HCT116 (cell line): ENCODE data around the gene UBE2D1. TPM values are rescaled to one million over a fixed set of nuclear protein-coding genes. Genes with fewer than 3 reads are reported as not detected.

ENCODE experiments used
- ATAC-seq: fragments of 200-7000 bp; cut with Tn5 transposase; 2 replicates; pipeline ENCODE4 v1.9.1; 2020; ENCODE audit warnings: mild to moderate bottlenecking, moderate library complexity
- BruUV-seq: library from RNA; stranded (reverse); fragments of 400-500 nt; replicated peaks from 2 replicates; lab custom pipeline; 2021; lab: Mats Ljungman, UMichigan
- CTCF ChIA-PET: fragments of 300-600 bp; sonication (Branson Sonifier 250); formaldehyde crosslinking; loops from one replicate; lab custom pipeline; 2021; ENCODE audit warnings: antibody characterized with exemption; lab: Charles Lee
- POLR2A ChIA-PET: fragments of 300-600, 350-600 bp; sonication (Branson Sonifier 250); formaldehyde crosslinking; loops from one replicate; lab custom pipeline; 2021; ENCODE audit warnings: antibody characterized with exemption; lab: Charles Lee
- RAD21 ChIA-PET, 2 experiments: fragments of 300-600 bp; sonication (Branson Sonifier 250); formaldehyde crosslinking; loops; one replicate each; lab custom pipeline; 2023; ENCODE audit warnings: low total read pairs in 2 of 2; ENCODE audit not compliant: uncharacterized antibody in 2 of 2, unreplicated experiment in 2 of 2, low non-redundant PET in 1 of 2; lab: Charles Lee
- DNase-seq: peaks from one replicate; pipeline ENCODE4 v3.0.0-alpha.2; 2010; ENCODE audit warnings: low read depth, low spot score
- H2AFZ ChIP-seq: fragments of 200-600 bp; shearing (Covaris generic), sonication (generic); 2 replicates; pipeline ENCODE4 v1.6.1; 2017; ENCODE audit warnings: low read depth, mixed run types, mixed read lengths, antibody characterized with exemption, low read length; ENCODE audit not compliant: poor library complexity, severe bottlenecking
- H3K27ac ChIP-seq: 2 replicates; pipeline ENCODE4 v1.5.1; 2012; ENCODE audit warnings: low read depth, low read length
- H3K27me3 ChIP-seq: fragments of 200-600 bp; sonication (generic); 2 replicates; pipeline ENCODE4 v1.6.1; 2016; ENCODE audit warnings: mixed run types, low read length, mixed read lengths; ENCODE audit not compliant: insufficient read depth
- H3K36me3 ChIP-seq, 2 experiments: fragments of 200-500 bp in 1 of 2; fragments of 200-600 bp in 1 of 2; sonication (Bioruptor generic) in 1 of 2; sonication (generic) in 1 of 2; 2 replicates each; pipeline versions ENCODE4 v1.5.1 to v1.6.1; 2014 to 2016; ENCODE audit warnings: low read length in 2 of 2, inconsistent platforms in 1 of 2, mixed read lengths in 1 of 2, mixed run types in 1 of 2; ENCODE audit not compliant: insufficient read depth in 2 of 2, control insufficient read depth in 1 of 2
- H3K4me1 ChIP-seq, 2 experiments: fragments of 200-600 bp in 1 of 2; sonication (generic) in 1 of 2; 2 replicates each; pipeline versions ENCODE4 v1.5.1 to v1.6.1; 2012 to 2017; ENCODE audit warnings: low read length in 2 of 2, inconsistent platforms in 1 of 2, mild to moderate bottlenecking in 1 of 2, mixed read lengths in 1 of 2, mixed run types in 1 of 2, moderate library complexity in 1 of 2; ENCODE audit not compliant: insufficient read depth in 2 of 2, control insufficient read depth in 1 of 2
- H3K4me2 ChIP-seq: fragments of 200-600 bp; sonication (generic); 2 replicates; pipeline ENCODE4 v1.6.1; 2017; ENCODE audit warnings: mixed run types, low read length, mixed read lengths
- H3K4me3 ChIP-seq, 2 experiments: fragments of 200-600 bp in 1 of 2; sonication (generic) in 1 of 2; replicated peaks in 1 of 2; 2 replicates each; pipeline ENCODE4 v1.5.1; 2011 to 2016; ENCODE audit warnings: low read length in 2 of 2, control low read depth in 1 of 2, low read depth in 1 of 2, mild to moderate bottlenecking in 1 of 2, mixed read lengths in 1 of 2, mixed run types in 1 of 2
- H3K79me2 ChIP-seq: fragments of 200-600 bp; sonication (generic); 2 replicates; pipeline ENCODE4 v1.6.1; 2017; ENCODE audit warnings: mild to moderate bottlenecking, mixed run types, low read length, moderate library complexity, mixed read lengths; ENCODE audit not compliant: insufficient read depth
- H3K9ac ChIP-seq: fragments of 200-600 bp; sonication (generic); 2 replicates; pipeline ENCODE4 v1.6.1; 2016; ENCODE audit warnings: low read length, mixed read lengths
- H3K9me2 ChIP-seq: fragments of 200-600 bp; sonication (generic), shearing (Covaris generic); 2 replicates; pipeline ENCODE4 v1.6.1; 2017; ENCODE audit warnings: mixed run types, mild to moderate bottlenecking, moderate library complexity; ENCODE audit not compliant: insufficient read depth
- H3K9me3 ChIP-seq, 2 experiments: fragments of 200-500 bp in 1 of 2; fragments of 200-600 bp in 1 of 2; sonication (Bioruptor generic) in 1 of 2; sonication (generic) in 1 of 2; 2 replicates each; pipeline ENCODE4 v1.6.1; 2014 to 2017; ENCODE audit warnings: low read length in 2 of 2, mixed read lengths in 2 of 2, inconsistent platforms in 1 of 2, low read depth in 1 of 2, mild to moderate bottlenecking in 1 of 2, mixed run types in 1 of 2, moderate library complexity in 1 of 2; ENCODE audit not compliant: control insufficient read depth in 1 of 2, insufficient read depth in 1 of 2
- H4K20me1 ChIP-seq: fragments of 200-600 bp; sonication (generic), shearing (Covaris generic); 2 replicates; pipeline ENCODE4 v1.6.1; 2017; ENCODE audit warnings: mixed run types, mild to moderate bottlenecking, moderate library complexity; ENCODE audit not compliant: insufficient read depth
- CBX3 ChIP-seq: IDR thresholded peaks from 2 replicates; pipeline ENCODE4 v1.6.1; 2012; ENCODE audit warnings: low read depth
- CEBPB ChIP-seq: IDR thresholded peaks from 2 replicates; pipeline ENCODE4 v1.6.1; 2012; ENCODE audit warnings: low read depth
- ELF1 ChIP-seq: IDR thresholded peaks from 2 replicates; pipeline ENCODE4 v1.6.1; 2012; ENCODE audit warnings: low read depth, borderline replicate concordance
- EZH2 ChIP-seq: fragments of 200-600 bp; sonication (generic); IDR thresholded peaks from 2 replicates; pipeline ENCODE4 v1.6.1; 2017; ENCODE audit warnings: antibody characterized with exemption, mixed run types
- FOSL1 ChIP-seq: IDR thresholded peaks from 2 replicates; pipeline ENCODE4 v1.6.1; 2012; ENCODE audit warnings: low read depth
- RAD21 ChIP-seq: IDR thresholded peaks from 2 replicates; pipeline ENCODE4 v1.6.1; 2012; ENCODE audit warnings: low read depth, mild to moderate bottlenecking
- SP1 ChIP-seq: IDR thresholded peaks from 2 replicates; pipeline ENCODE4 v1.6.1; 2012; ENCODE audit warnings: low read depth
- TCF7L2 ChIP-seq: IDR thresholded peaks from 2 replicates; pipeline ENCODE4 v1.7.0; 2011; ENCODE audit warnings: borderline replicate concordance, inconsistent platforms; ENCODE audit not compliant: insufficient read depth, insufficient read length; ENCODE audit errors: extremely low read depth
- YY1 ChIP-seq: IDR thresholded peaks from 2 replicates; pipeline ENCODE4 v1.6.1; 2011; ENCODE audit warnings: low read length, low read depth, moderate library complexity, mild to moderate bottlenecking; ENCODE audit not compliant: insufficient replicate concordance; ENCODE audit errors: extremely low read depth
- ZFX ChIP-seq: fragments of 450-650 bp; IDR thresholded peaks from 2 replicates; pipeline ENCODE4 v1.6.1; 2017
- ZNF274 ChIP-seq: fragments of 200-500 bp; sonication (Bioruptor generic); IDR thresholded peaks from 2 replicates; pipeline ENCODE4 v1.6.1; 2014; ENCODE audit warnings: mild to moderate bottlenecking, low read depth, low read length, inconsistent platforms
- intact Hi-C: fragments of 100-400 bp; cut with micrococcal nuclease; formaldehyde crosslinking; loops from 2 replicates; pipeline ENCODE4 v1.10.0; 2022
- total RNA-seq: library from RNA; stranded (reverse); gene quantifications from one replicate; pipeline ENCODE4 v1.2.1, GENCODE V29; 2021; ENCODE audit not compliant: unreplicated experiment
- TF ChIP-seq, protein P1 (sequence below), 3 experiments: fragments of 200-600 bp in 1 of 3; sonication (generic) in 1 of 3; IDR thresholded peaks in 2 of 3; conservative IDR thresholded peaks in 1 of 3; 2 replicates each; pipeline ENCODE4 v1.5.1; 2012 to 2017; ENCODE audit warnings: low read depth in 2 of 3, low read length in 2 of 3, antibody characterized with exemption in 1 of 3, borderline replicate concordance in 1 of 3, control low read depth in 1 of 3, mild to moderate bottlenecking in 1 of 3, mixed read lengths in 1 of 3, mixed run types in 1 of 3, moderate library complexity in 1 of 3; ENCODE audit not compliant: insufficient read depth in 1 of 3
- TF ChIP-seq, protein P2 (sequence below): IDR thresholded peaks from 2 replicates; pipeline ENCODE4 v1.6.1; 2012

Gene UBE2D1
- total RNA-seq, 1 experiment from 2014 or later, result 15.5 TPM

DNA sequence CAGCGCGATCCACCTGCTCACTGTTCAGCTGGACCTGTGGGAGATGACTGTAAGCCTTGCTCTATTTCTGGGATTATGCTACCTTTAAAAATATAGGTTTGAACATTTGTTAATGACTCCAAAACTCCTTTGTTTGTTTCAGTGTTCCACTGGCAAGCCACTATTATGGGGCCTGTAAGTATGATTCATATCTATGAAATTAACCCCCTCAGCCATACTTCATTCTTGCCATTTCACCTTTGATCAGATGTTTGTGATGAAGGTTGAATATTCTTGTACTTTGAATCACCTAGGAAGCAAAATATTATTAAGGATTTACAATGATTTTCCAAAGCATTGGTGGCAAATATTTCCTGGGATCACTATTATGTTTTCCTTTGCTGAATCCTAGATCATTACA, 26.5 kb downstream of the UBE2D1 start:
- H4K20me1 ChIP-seq, result 0 out of 2 replicates have a peak, but pooled peaks cover 5% of the 10 kb centered on the region
- no peak overlapping the region for H3K4me2 ChIP-seq
- no peak overlapping the region for H3K9ac ChIP-seq
- H3K9me3 ChIP-seq, result no peaks in the 10 kb centered on the region
- TF ChIP-seq, protein P1, sequence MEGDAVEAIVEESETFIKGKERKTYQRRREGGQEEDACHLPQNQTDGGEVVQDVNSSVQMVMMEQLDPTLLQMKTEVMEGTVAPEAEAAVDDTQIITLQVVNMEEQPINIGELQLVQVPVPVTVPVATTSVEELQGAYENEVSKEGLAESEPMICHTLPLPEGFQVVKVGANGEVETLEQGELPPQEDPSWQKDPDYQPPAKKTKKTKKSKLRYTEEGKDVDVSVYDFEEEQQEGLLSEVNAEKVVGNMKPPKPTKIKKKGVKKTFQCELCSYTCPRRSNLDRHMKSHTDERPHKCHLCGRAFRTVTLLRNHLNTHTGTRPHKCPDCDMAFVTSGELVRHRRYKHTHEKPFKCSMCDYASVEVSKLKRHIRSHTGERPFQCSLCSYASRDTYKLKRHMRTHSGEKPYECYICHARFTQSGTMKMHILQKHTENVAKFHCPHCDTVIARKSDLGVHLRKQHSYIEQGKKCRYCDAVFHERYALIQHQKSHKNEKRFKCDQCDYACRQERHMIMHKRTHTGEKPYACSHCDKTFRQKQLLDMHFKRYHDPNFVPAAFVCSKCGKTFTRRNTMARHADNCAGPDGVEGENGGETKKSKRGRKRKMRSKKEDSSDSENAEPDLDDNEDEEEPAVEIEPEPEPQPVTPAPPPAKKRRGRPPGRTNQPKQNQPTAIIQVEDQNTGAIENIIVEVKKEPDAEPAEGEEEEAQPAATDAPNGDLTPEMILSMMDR (IDR thresholded peaks at IDR 0.05 in 2 of 3, conservative IDR thresholded peaks at IDR 0.05 in 1 of 3; ENCODE audit: borderline replicate concordance in 1 of 3, insufficient read depth in 1 of 3, low read depth in 2 of 3, low read length in 2 of 3), result no peak
- TF ChIP-seq TCF7L2 (no peak), FOSL1 (no peak)
- TF ChIP-seq, all 23 proteins: peak for 0
- no peak for DNase-seq
- no TSS peak for BruUV-seq
- Histone ChIP-seq H2AFZ (no peak overlapping the region), H3K4me3 (no peak overlapping the region), H3K27me3 (no peaks in the 10 kb centered on the region), H3K79me2 (0 out of 2 replicates have a peak, but pooled peaks cover 4% of the 10 kb centered on the region), H3K36me3 (0 out of 4 replicates have a peak, but pooled peaks cover 0 to 2% of the 10 kb centered on the region in 2 experiments), H3K4me1 (no peaks in the 10 kb centered on the region), H3K27ac (no peak overlapping the region), H3K9me2 (no peaks in the 10 kb centered on the region)
- ChIA-PET POLR2A (no interaction called here), CTCF (no interaction called here), RAD21 (no interaction called here)
- intact Hi-C loops, result no loop called here
- ATAC-seq, result no peak

DNA sequence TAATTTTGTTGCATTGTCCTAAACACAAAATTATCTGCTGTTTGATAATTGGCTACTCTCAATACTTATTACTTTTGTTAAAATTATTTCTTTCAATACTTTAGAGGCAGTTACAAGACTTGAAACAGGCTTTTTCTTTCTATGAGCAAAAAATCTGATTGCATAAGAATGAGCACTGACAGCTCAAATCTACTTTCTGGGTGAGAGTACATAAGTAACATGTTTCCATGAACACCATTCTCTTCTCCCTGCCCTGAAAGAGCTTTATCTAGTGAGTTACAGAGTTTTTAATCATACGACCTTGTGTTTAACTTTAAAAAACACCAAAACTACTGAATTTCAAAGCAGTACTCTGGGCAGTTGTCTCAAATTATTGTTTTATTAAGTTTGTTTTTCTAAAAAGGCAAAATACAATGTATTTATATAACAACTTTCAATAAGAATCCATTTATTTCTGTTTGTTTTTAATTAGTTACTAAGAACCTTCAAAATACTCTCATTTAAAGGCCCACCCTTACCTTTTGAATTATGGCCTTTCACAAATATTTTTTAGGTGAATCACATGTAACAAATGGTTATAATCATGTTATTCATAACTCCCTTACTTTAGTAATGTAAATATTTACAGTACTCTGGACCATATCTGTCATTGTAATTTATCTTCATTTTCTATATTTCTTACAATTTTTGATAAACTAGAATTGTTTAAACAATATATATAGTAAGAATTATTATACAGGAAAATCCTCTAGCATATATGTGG, 27.4 kb downstream of the UBE2D1 start:
- no peak for DNase-seq
- Histone ChIP-seq H3K9me3 (no peaks in the 10 kb centered on the region), H3K79me2 (0 out of 2 replicates have a peak, but pooled peaks cover 4% of the 10 kb centered on the region), H3K27ac (no peak overlapping the region), H3K4me3 (no peak overlapping the region), H3K4me2 (no peak overlapping the region), H3K9ac (no peak overlapping the region), H2AFZ (no peak overlapping the region), H3K9me2 (no peaks in the 10 kb centered on the region), H3K4me1 (no peaks in the 10 kb centered on the region), H4K20me1 (no peaks in the 10 kb centered on the region), H3K36me3 (0 out of 4 replicates have a peak, but pooled peaks cover 0 to 2% of the 10 kb centered on the region in 2 experiments), H3K27me3 (no peaks in the 10 kb centered on the region)
- ChIA-PET POLR2A (no interaction called here), RAD21 (no interaction called here), CTCF (no interaction called here)
- intact Hi-C loops, result no loop called here
- no peak for ATAC-seq
- no TSS peak for BruUV-seq
- no peak for TF ChIP-seq EZH2
- no peak for TF ChIP-seq CBX3
- no peak for TF ChIP-seq TCF7L2
- no peak for TF ChIP-seq ELF1
- no peak for TF ChIP-seq YY1
- TF ChIP-seq, protein P2, sequence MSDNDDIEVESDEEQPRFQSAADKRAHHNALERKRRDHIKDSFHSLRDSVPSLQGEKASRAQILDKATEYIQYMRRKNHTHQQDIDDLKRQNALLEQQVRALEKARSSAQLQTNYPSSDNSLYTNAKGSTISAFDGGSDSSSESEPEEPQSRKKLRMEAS, result no peak
- no peak for TF ChIP-seq RAD21
- no peak for TF ChIP-seq ZNF274
- TF ChIP-seq CEBPB, result no peak
- TF ChIP-seq ZFX, result no peak
- no peak for TF ChIP-seq SP1
- no peak for TF ChIP-seq FOSL1
